HepG2 (cell line): Measurements from ENCODE around the gene TANGO6. TPM values are rescaled to one million over a fixed set of nuclear protein-coding genes. Genes with fewer than 3 reads are reported as not detected.

Experiments
- ATAC-seq: fragments of 200-7000 bp; cut with Tn5 transposase; 3 replicates; pipeline ENCODE4 v1.9.1; 2020; ENCODE audit warnings: mild to moderate bottlenecking, moderate library complexity
- BruUV-seq: library from RNA; stranded (reverse); fragments of 400-500 nt; replicated peaks from 2 replicates; lab custom pipeline; 2021; lab: Mats Ljungman, UMichigan
- CTCF ChIA-PET: fragments of 300-600 bp; formaldehyde crosslinking; extraction: SDS; loops from one replicate; lab custom pipeline; 2021; ENCODE audit warnings: low total read pairs, inconsistent platforms, low intra/inter-chr PET ratio; lab: Yijun Ruan, JAX
- POLR2A ChIA-PET: fragments of 350-600 bp; sonication (Branson Sonifier 250); formaldehyde crosslinking; loops from one replicate; lab custom pipeline; 2020; ENCODE audit warnings: antibody characterized with exemption, inconsistent platforms; lab: Yijun Ruan, JAX
- DNase-seq: peaks from one replicate; pipeline ENCODE4 v3.0.0-alpha.2; 2015; ENCODE audit warnings: low spot score
- FAIRE-seq: peaks from 3 replicates; lab custom pipeline; 2011; peaks lifted over from hg19 to GRCh38; lab: Jason Lieb, UNC
- H2AFZ ChIP-seq: one replicate; pipeline ENCODE4 v1.6.1; 2011; ENCODE audit warnings: low read length, inconsistent platforms
- H3K27ac ChIP-seq: fragments of 300-600 bp; 3 replicates; pipeline ENCODE4 v1.8.0; 2011; ENCODE audit warnings: mixed run types, mild to moderate bottlenecking, mixed read lengths, low read length, inconsistent platforms; ENCODE audit not compliant: insufficient read depth; ENCODE audit errors: extremely low read length
- H3K27me3 ChIP-seq, 2 experiments: fragments of 200-600 bp in 1 of 2; 2 replicates in 1 of 2; 3 replicates in 1 of 2; pipeline versions ENCODE4 v1.6.0 to v1.8.0; 2011; ENCODE audit warnings: low read length in 2 of 2, mild to moderate bottlenecking in 2 of 2, moderate library complexity in 2 of 2, inconsistent platforms in 1 of 2; ENCODE audit not compliant: insufficient read depth in 2 of 2, control insufficient read depth in 1 of 2
- H3K36me3 ChIP-seq, 2 experiments: fragments of 200-600 bp in 1 of 2; replicated peaks in 1 of 2; 2 replicates in 1 of 2; 3 replicates in 1 of 2; pipeline versions ENCODE4 v1.5.1 to v1.8.0; 2011; ENCODE audit warnings: low read length in 2 of 2, inconsistent platforms in 1 of 2; ENCODE audit not compliant: insufficient read depth in 2 of 2, control insufficient read depth in 1 of 2
- H3K4me1 ChIP-seq: 2 replicates; pipeline ENCODE4 v1.5.1; 2012; ENCODE audit warnings: low read length, inconsistent platforms; ENCODE audit not compliant: insufficient read depth
- H3K4me2 ChIP-seq: 2 replicates; pipeline ENCODE4 v1.6.0; 2011; ENCODE audit warnings: low read depth, low read length, inconsistent platforms
- H3K4me3 ChIP-seq, 3 experiments: fragments of 200-600 bp in 1 of 3; sonication (generic), shearing (Covaris generic) in 1 of 3; replicated peaks in 1 of 3; 2 replicates each; pipeline ENCODE4 v1.5.1; 2011 to 2016; ENCODE audit warnings: low read length in 3 of 3, inconsistent platforms in 2 of 3, low read depth in 2 of 3, mild to moderate bottlenecking in 2 of 3, control low read depth in 1 of 3, mixed read lengths in 1 of 3; ENCODE audit not compliant: insufficient read depth in 1 of 3
- H3K79me2 ChIP-seq: one replicate; pipeline ENCODE4 v1.6.1; 2011; ENCODE audit warnings: low read length, inconsistent platforms; ENCODE audit not compliant: insufficient read depth
- H3K9ac ChIP-seq: 2 replicates; pipeline ENCODE4 v1.6.0; 2011; ENCODE audit warnings: mild to moderate bottlenecking, low read depth, low read length, inconsistent platforms; ENCODE audit not compliant: insufficient read depth
- H3K9me3 ChIP-seq: 2 replicates; pipeline ENCODE4 v1.5.1; 2012; ENCODE audit warnings: mild to moderate bottlenecking, low read length
- H4K20me1 ChIP-seq: 2 replicates; pipeline ENCODE4 v1.6.0; 2011; ENCODE audit warnings: inconsistent platforms, mild to moderate bottlenecking, low read length, moderate library complexity; ENCODE audit not compliant: insufficient read depth
- ARID3A ChIP-seq: IDR thresholded peaks from 2 replicates; pipeline ENCODE4 v1.6.1; 2012; ENCODE audit warnings: low read depth, low read length, improper control_type of control experiment
- ELF1 ChIP-seq: sonication (generic); formaldehyde crosslinking; IDR thresholded peaks from 2 replicates; pipeline ENCODE4 v1.4.0; 2020; ENCODE audit warnings: missing genetic modification reagents
- KDM2A ChIP-seq: sonication (generic); formaldehyde crosslinking; IDR thresholded peaks from 2 replicates; pipeline ENCODE4 v1.4.0; 2020; ENCODE audit warnings: low read depth, missing genetic modification reagents, borderline replicate concordance
- MED13 ChIP-seq: sonication (generic); formaldehyde crosslinking; IDR thresholded peaks from 2 replicates; pipeline ENCODE4 v1.5.0; 2020; ENCODE audit warnings: missing genetic modification reagents
- NFYB ChIP-seq: sonication (generic); formaldehyde crosslinking; IDR thresholded peaks from 2 replicates; pipeline ENCODE4 v1.4.0; 2020; ENCODE audit warnings: missing genetic modification reagents
- NFYC ChIP-seq: IDR thresholded peaks from 2 replicates; pipeline ENCODE4 v1.6.1; 2016; ENCODE audit warnings: missing genetic modification reagents, missing compliant biosample characterization
- SETDB1 ChIP-seq: sonication (generic); formaldehyde crosslinking; IDR thresholded peaks from 2 replicates; pipeline ENCODE4 v1.5.1; 2020; ENCODE audit warnings: missing genetic modification reagents, mild to moderate bottlenecking, borderline replicate concordance
- SMAD1 ChIP-seq: sonication (generic); formaldehyde crosslinking; IDR thresholded peaks from 2 replicates; pipeline ENCODE4 v1.4.0; 2020; ENCODE audit warnings: missing genetic modification reagents, low read depth, mild to moderate bottlenecking, borderline replicate concordance
- SRF ChIP-seq: IDR thresholded peaks from 2 replicates; pipeline ENCODE4 v1.6.1; 2011; ENCODE audit warnings: mild to moderate bottlenecking, low read depth, low read length, moderate library complexity
- WIZ ChIP-seq: sonication (generic); formaldehyde crosslinking; IDR thresholded peaks from 2 replicates; pipeline ENCODE4 v1.5.1; 2020; ENCODE audit warnings: mild to moderate bottlenecking, missing genetic modification reagents
- YEATS4 ChIP-seq: sonication (generic); formaldehyde crosslinking; IDR thresholded peaks from 2 replicates; pipeline ENCODE4 v1.4.0; 2020; ENCODE audit warnings: missing genetic modification reagents, borderline replicate concordance
- ZBTB42 ChIP-seq: sonication (generic); formaldehyde crosslinking; IDR thresholded peaks from 2 replicates; pipeline ENCODE4 v1.5.0; 2020; ENCODE audit warnings: mild to moderate bottlenecking, missing genetic modification reagents
- ZBTB7A ChIP-seq: sonication (generic); formaldehyde crosslinking; IDR thresholded peaks from 2 replicates; pipeline ENCODE4 v1.8.0; 2022; ENCODE audit warnings: mild to moderate bottlenecking, missing genetic modification reagents
- ZMYM3 ChIP-seq: sonication (generic); formaldehyde crosslinking; IDR thresholded peaks from 2 replicates; pipeline ENCODE4 v1.5.1; 2020; ENCODE audit warnings: mild to moderate bottlenecking, missing genetic modification reagents
- ZMYM4 ChIP-seq: sonication (generic); formaldehyde crosslinking; IDR thresholded peaks from 2 replicates; pipeline ENCODE4 v1.8.1; 2023; ENCODE audit warnings: mild to moderate bottlenecking, missing genetic modification reagents
- ZNF329 ChIP-seq: sonication (generic); formaldehyde crosslinking; IDR thresholded peaks from 2 replicates; pipeline ENCODE4 v1.9.0; 2021; ENCODE audit warnings: low read depth, mild to moderate bottlenecking, missing genetic modification reagents
- ZNF33A ChIP-seq: sonication (generic); formaldehyde crosslinking; IDR thresholded peaks from 2 replicates; pipeline ENCODE4 v1.5.1; 2020; ENCODE audit warnings: missing genetic modification reagents, mild to moderate bottlenecking, moderate library complexity, borderline replicate concordance
- ZNF44 ChIP-seq: sonication (generic); formaldehyde crosslinking; IDR thresholded peaks from 2 replicates; pipeline ENCODE4 v1.5.1; 2020; ENCODE audit warnings: mild to moderate bottlenecking, missing genetic modification reagents
- ZNF446 ChIP-seq: sonication (generic); formaldehyde crosslinking; IDR thresholded peaks from 2 replicates; pipeline ENCODE4 v1.5.0; 2020; ENCODE audit warnings: mild to moderate bottlenecking, missing genetic modification reagents
- ZNF7 ChIP-seq: IDR thresholded peaks from 2 replicates; pipeline ENCODE4 v1.6.1; 2016; ENCODE audit warnings: missing biosample characterization, missing genetic modification reagents
- ZZZ3 ChIP-seq: sonication (generic); formaldehyde crosslinking; IDR thresholded peaks from 2 replicates; pipeline ENCODE4 v1.4.0; 2020; ENCODE audit warnings: missing genetic modification reagents, mild to moderate bottlenecking, borderline replicate concordance
- WGBS: methylation state at CpG from one replicate; pipeline ENCODE4 v1.1.6; 2017; ENCODE audit warnings: low lambda C conversion rate; 5-methylcytosine and 5-hydroxymethylcytosine counted together
- in situ Hi-C: cut with HindIII; loops from 2 replicates; pipeline ENCODE4 v1.10.0; 2017; ENCODE audit warnings: low pct_unique_long_range_greater_than_20kb; ENCODE audit not compliant: extremely low pct_ligation_motif_present
- intact Hi-C: fragments of 100-400 bp; cut with micrococcal nuclease; formaldehyde crosslinking; loops from one replicate; pipeline ENCODE4 v1.10.0; 2022; ENCODE audit not compliant: unreplicated experiment
- polyA plus RNA-seq, 8 experiments: library from polyadenylated mRNA; depleted of rRNA in 3 of 8; stranded (reverse) in 7 of 8; unstranded in 1 of 8; fragments of >200 nt; fragmentation: Illumina TruSeq in 4 of 8; extraction: Trizol in 4 of 8; gene quantifications; 2 replicates each; pipeline versions ENCODE4 v1.2.1 to v1.2.3, GENCODE V29; 2011 to 2016; ENCODE audit warnings: low read depth in 4 of 8, missing spikeins in 1 of 8, mixed read lengths in 1 of 8; ENCODE audit not compliant: insufficient read depth in 1 of 8
- total RNA-seq, 5 experiments: library from RNA; depleted of rRNA; stranded (reverse); fragments of >200 nt; fragmentation: Illumina TruSeq; extraction: Trizol; gene quantifications; 2 replicates each; pipeline ENCODE4 v1.2.3, GENCODE V29; 2016; ENCODE audit warnings: low read depth in 1 of 5

The TANGO6 gene
- total and polyA plus RNA-seq, 2 of the 13 experiments (the other 11 are each of a cell fraction or from before 2014, with no cell fraction given): 7.2 to 13.3 TPM

DNA sequence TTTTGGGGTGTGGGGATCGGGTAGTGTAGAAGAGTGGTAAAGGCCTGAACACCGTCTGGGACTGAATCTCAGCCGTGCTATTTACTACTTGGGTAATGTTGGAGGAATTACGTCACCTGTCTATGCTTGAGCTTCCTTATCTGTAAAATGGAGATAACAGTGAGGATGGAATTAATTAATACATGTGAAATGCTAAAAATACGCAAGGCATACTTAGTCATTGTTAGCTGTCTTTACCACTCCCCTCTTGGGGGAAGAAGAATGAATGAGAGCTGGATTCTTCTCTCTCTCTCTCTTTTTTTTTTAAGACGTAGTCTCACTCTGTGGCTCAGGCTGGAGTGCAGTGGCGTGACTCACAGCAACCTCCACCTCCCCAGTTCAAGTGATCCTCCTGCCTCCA, 41.1 kb upstream of the TANGO6 start:
- Histone ChIP-seq H3K9ac (no peak overlapping the region), H2AFZ (no peak overlapping the region), H3K4me2 (no peak overlapping the region), H3K36me3 (no peaks in the 10 kb centered on the region), H3K79me2 (no peaks in the 10 kb centered on the region), H3K4me1 (peaks cover 21% of the 10 kb centered on the region), H3K27ac (no peak overlapping the region), H3K9me3 (no peaks in the 10 kb centered on the region), H3K4me3 (no peak overlapping the region), H3K27me3 (no peaks in the 10 kb centered on the region), H4K20me1 (no peaks in the 10 kb centered on the region)
- no peak for ATAC-seq
- intact Hi-C loops: loop anchor here (5.0 kb wide), 1 partner anchor 210 kb away; no protein-coding TSS in a partner anchor
- ChIA-PET CTCF (no interaction called here), POLR2A (interaction anchor here (1.6 kb wide), 1 partner anchor 9 kb away, joined by 4 read pairs; no protein-coding TSS in a partner anchor)
- no peak for FAIRE-seq
- TF ChIP-seq ZBTB7A: no peak
- no peak for TF ChIP-seq ZZZ3 (CRISPR knock-in tag)
- no peak for TF ChIP-seq ZNF33A
- TF ChIP-seq MED13 (CRISPR knock-in tag): no peak
- TF ChIP-seq ELF1 (CRISPR knock-in tag): no peak
- TF ChIP-seq ZBTB42 (CRISPR knock-in tag): no peak
- no peak for TF ChIP-seq YEATS4
- no peak for TF ChIP-seq NFYB
- TF ChIP-seq ZNF446 (CRISPR knock-in tag): no peak
- in situ Hi-C loops: loop anchor here (5.0 kb wide), 1 partner anchor 100 kb away; no protein-coding TSS in a partner anchor
- DNase-seq: no peak
- no TSS peak for BruUV-seq
- 94% methylated on average over 7 of the region's 7 CpGs for WGBS

DNA sequence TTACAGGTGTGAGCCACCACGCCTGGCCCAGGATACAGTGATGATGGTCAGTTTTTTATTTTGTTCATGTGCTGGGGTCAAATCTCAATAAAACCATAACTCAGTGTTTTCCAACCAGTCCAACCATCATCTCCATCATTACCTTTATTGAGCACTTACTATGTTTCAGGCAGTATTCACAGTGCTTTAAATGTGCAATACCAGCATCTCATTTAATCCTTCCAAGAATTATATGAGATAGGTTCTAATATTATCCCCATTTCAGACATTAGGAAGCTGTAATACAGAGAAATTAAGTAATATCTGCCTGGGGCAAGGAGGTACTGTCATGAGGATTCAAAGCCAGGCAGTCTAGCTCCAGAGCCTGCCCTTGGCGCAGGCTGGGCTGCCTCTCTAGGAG, 36.9 kb upstream of the TANGO6 start:
- FAIRE-seq (no peak), DNase-seq (no peak), ATAC-seq (no peak)
- intact Hi-C loops: no loop called here
- ChIA-PET CTCF (no interaction called here), POLR2A (no interaction called here)
- BruUV-seq: no TSS peak
- Histone ChIP-seq H3K4me3 (no peak overlapping the region), H3K36me3 (no peaks in the 10 kb centered on the region), H3K9ac (no peak overlapping the region), H3K27me3 (no peaks in the 10 kb centered on the region), H2AFZ (no peak overlapping the region), H3K79me2 (no peaks in the 10 kb centered on the region), H4K20me1 (no peaks in the 10 kb centered on the region), H3K4me2 (no peak overlapping the region), H3K9me3 (no peaks in the 10 kb centered on the region), H3K4me1 (peaks cover 5% of the 10 kb centered on the region), H3K27ac (no peak overlapping the region)
- 94% methylated on average over 2 of the region's 2 CpGs for WGBS
- in situ Hi-C loops: no loop called here
- TF ChIP-seq ZNF329 (CRISPR knock-in tag) (no peak), NFYC (CRISPR knock-in tag) (no peak), SETDB1 (no peak), SMAD1 (no peak), ZNF44 (no peak), KDM2A (no peak), ZNF7 (no peak), ZMYM4 (CRISPR knock-in tag) (no peak), SRF (no peak), ZMYM3 (CRISPR knock-in tag) (no peak), WIZ (CRISPR knock-in tag) (no peak), ARID3A (no peak)
